GM23248 (cell line): ENCODE results near the gene MRPL36.

ENCODE experiments used
- EZH2 ChIP-seq: fragments of 200-600 bp; sonication (generic); IDR thresholded peaks from 2 replicates; pipeline ENCODE4 v1.6.1; 2018; ENCODE audit warnings: antibody characterized with exemption, mild to moderate bottlenecking; ENCODE audit not compliant: insufficient read depth, poor library complexity, severe bottlenecking
- EZH2phosphoT487 ChIP-seq: fragments of 200-600 bp; sonication (generic); IDR thresholded peaks from 2 replicates; pipeline ENCODE4 v1.6.1; 2018; ENCODE audit warnings: antibody characterized with exemption, moderate library complexity, mild to moderate bottlenecking, low read depth; ENCODE audit not compliant: insufficient read depth

DNA sequence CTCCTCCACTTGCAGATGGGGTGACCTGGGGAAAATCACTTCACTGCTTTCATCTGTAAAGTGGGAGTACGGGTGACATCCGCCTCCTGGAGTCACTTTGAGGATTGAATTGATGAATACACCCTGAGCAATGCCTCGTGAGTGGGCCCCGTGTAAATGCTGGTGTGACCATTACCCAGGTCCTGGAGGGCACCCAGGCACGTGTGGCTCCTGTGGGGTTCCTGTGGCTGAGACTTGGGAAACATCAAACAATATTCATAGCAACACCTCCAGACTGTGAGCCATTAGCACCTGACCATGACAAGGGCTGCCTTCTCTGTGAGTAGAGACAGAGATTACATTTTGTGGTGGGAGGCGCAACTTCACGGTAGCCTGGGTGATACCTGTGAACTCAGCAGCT is 11.4 kb downstream of the MRPL36 start:
- TF ChIP-seq EZH2 (no peak), EZH2phosphoT487 (no peak)
